Measurements from ENCODE around the gene SPNS1.
A peak's percentile ranks its signal among the peaks of the same experiment; 100 is the strongest.
"Not testable (repeated sequence)": the region's sequence is repeated elsewhere in the genome, so short reads cannot be mapped to it uniquely, and the experiment has no call there.

SPNS1 gene, protein sequence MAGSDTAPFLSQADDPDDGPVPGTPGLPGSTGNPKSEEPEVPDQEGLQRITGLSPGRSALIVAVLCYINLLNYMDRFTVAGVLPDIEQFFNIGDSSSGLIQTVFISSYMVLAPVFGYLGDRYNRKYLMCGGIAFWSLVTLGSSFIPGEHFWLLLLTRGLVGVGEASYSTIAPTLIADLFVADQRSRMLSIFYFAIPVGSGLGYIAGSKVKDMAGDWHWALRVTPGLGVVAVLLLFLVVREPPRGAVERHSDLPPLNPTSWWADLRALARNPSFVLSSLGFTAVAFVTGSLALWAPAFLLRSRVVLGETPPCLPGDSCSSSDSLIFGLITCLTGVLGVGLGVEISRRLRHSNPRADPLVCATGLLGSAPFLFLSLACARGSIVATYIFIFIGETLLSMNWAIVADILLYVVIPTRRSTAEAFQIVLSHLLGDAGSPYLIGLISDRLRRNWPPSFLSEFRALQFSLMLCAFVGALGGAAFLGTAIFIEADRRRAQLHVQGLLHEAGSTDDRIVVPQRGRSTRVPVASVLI

GRCh38 chr16:28974437-28975157, at the start of gene SPNS1:
Gene SPNS1 (plus strand): TSS chr16:28974778. CDS start chr16:28975152, 374 bp downstream.
- peak; percentile 93 for DNase-seq

DNA sequence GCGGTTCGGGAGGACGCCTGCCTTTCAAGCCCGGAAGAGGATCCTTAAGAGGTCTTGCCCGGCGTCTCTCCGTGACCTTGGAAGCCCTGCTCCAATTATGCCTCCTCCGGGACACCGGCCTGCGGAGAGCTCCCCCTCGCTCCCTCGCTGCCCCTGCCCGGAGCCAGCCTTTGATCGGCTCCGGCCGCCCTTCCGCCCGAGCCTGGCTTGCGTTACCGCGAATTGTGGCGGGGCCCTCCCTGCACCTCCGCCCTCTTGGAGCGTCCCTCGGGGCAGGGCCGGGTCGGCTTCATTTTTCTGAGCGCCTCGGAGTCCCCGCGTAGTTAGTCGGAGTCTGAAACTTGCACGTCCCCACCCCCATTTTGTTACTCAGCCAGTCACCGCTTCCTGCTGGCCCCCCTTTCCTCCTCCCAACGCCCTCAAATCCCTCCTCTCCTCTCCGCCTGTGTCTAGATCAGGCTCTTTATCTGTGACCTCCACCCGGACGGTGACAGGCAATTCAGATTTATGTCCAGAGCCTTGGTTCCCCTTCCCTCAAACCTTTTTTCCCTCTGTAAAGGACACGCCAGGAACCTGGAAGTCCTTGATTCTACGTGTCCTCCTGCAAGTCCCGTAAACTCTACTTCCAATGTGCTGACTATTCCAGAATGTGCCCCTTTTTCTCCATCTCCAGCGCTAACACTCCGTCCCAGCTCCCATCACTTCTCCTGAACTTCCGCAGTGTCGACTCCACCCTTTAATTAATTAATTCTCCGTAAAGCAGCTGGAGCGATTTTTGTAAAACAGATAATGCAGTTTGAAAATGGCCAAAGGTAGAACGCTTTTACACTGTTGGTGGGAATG, 49.0 kb upstream of the SPNS1 start:
- DNase-seq = peak; percentile 83

- not testable (repeated sequence) for DNase-seq
Observed at GRCh38 chr16:28926284-28926683, 48.3 kb upstream of the SPNS1 start.

GRCh38 chr16:28927815-28928214, 46.8 kb upstream of the SPNS1 start:
- DNase-seq = no peak

DNA sequence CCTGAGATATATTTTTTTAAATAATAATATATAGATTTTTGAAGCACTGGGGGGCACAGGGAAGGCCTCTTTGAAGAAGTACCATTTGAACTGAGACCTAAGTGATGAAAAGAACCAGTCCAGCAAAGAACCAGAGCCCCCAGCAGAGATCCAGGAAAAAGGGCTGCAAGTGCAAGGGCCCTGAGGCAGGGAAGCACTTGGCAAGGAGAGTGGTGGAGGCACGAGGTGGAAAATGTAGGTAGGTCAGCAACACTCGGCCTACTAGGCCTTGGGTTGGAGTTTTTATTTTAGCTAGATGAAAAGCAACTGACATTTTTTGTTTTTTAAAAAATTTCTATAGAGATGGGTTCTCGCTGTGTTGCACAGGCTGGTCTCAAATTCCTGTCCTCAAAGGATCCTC, 44.4 kb upstream of the SPNS1 start:
- DNase-seq = no peak

GRCh38 chr16:28930652-28931051, 43.9 kb upstream of the SPNS1 start:
- DNase-seq = peak; percentile 53

- DNase-seq = peak; percentile 25
Observed at GRCh38 chr16:28931801-28932225, 42.8 kb upstream of the SPNS1 start, which contains the start of gene CD19. Gene CD19 (plus strand): TSS chr16:28931971. CDS start chr16:28932001, 30 bp downstream.

DNA sequence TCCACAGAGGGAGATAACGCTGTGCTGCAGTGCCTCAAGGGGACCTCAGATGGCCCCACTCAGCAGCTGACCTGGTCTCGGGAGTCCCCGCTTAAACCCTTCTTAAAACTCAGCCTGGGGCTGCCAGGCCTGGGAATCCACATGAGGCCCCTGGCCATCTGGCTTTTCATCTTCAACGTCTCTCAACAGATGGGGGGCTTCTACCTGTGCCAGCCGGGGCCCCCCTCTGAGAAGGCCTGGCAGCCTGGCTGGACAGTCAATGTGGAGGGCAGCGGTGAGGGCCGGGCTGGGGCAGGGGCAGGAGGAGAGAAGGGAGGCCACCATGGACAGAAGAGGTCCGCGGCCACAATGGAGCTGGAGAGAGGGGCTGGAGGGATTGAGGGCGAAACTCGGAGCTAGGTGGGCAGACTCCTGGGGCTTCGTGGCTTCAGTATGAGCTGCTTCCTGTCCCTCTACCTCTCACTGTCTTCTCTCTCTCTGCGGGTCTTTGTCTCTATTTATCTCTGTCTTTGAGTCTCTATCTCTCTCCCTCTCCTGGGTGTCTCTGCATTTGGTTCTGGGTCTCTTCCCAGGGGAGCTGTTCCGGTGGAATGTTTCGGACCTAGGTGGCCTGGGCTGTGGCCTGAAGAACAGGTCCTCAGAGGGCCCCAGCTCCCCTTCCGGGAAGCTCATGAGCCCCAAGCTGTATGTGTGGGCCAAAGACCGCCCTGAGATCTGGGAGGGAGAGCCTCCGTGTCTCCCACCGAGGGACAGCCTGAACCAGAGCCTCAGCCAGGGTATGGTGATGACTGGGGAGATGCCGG, 42.0 kb upstream of the SPNS1 start:
- no peak for DNase-seq

DNA sequence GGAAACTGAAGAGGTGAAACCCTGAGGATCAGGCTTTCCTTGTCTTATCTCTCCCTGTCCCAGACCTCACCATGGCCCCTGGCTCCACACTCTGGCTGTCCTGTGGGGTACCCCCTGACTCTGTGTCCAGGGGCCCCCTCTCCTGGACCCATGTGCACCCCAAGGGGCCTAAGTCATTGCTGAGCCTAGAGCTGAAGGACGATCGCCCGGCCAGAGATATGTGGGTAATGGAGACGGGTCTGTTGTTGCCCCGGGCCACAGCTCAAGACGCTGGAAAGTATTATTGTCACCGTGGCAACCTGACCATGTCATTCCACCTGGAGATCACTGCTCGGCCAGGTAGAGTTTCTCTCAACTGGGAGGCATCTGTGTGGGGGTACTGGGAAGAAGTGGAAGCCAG, 41.4 kb upstream of the SPNS1 start:
- no peak for DNase-seq

DNA sequence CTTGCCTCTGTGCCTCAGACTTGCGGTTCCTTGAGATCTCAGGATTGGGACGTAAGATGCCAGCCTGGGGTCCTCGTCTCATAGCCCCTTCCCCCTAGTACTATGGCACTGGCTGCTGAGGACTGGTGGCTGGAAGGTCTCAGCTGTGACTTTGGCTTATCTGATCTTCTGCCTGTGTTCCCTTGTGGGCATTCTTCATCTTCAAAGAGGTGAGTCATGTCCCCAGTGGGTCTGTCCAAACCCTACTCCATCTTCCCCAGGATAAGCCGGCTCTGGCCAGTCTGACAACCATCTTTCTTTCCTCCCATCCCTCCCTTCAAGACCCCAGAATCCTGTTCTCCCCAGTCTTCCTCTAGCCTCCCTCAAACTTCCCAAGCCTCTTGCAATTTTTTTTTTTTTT, 39.2 kb upstream of the SPNS1 start:
- DNase-seq = no peak

GRCh38 chr16:28935924-28936783, 38.4 kb upstream of the SPNS1 start:
- peak; percentile 88 for DNase-seq

- no peak for DNase-seq
Observed at GRCh38 chr16:28936784-28937155, 37.8 kb upstream of the SPNS1 start.

- no peak for DNase-seq
Observed at GRCh38 chr16:28937222-28937876, 37.2 kb upstream of the SPNS1 start.

DNA sequence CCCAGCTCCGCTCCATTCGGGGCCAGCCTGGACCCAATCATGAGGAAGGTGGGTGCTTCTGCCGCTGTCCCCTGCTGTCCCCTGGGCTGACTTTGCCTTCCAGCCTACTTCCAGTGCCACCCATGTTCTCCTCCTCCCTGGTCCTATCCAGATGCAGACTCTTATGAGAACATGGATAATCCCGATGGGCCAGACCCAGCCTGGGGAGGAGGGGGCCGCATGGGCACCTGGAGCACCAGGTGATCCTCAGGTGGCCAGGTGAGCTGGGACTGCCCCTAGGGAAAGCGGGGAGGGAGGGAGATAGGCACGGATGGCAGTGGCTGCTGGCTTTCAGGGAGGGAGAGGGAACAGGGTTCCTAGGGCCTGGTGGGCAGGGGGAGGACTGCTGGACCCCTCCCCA, 35.9 kb upstream of the SPNS1 start:
- no peak for DNase-seq

- DNase-seq = not testable (repeated sequence)
Observed at GRCh38 chr16:28939825-28940224, 34.8 kb upstream of the SPNS1 start.

DNA sequence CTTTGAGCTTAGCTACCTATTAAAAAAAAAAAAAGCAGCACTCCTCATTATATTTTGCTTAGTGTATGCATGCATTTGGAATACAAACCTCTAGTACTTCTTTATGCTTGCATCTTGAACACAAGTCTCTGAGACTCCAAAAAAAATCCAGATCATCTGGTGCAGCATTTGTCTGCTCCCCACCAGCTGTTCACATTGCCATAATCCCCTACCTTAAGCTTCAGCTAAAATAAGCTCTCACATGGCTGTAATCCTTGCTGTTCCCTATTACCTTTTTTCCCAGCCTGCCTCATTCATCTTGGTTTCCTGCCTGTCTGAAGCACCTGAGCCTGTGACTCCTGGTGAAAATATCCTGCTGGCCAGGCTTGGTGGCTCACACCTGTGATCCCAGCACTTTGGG, 31.3 kb upstream of the SPNS1 start:
- DNase-seq = no peak

GRCh38 chr16:28946681-28947080, 27.9 kb upstream of the SPNS1 start:
- no peak for DNase-seq

DNA sequence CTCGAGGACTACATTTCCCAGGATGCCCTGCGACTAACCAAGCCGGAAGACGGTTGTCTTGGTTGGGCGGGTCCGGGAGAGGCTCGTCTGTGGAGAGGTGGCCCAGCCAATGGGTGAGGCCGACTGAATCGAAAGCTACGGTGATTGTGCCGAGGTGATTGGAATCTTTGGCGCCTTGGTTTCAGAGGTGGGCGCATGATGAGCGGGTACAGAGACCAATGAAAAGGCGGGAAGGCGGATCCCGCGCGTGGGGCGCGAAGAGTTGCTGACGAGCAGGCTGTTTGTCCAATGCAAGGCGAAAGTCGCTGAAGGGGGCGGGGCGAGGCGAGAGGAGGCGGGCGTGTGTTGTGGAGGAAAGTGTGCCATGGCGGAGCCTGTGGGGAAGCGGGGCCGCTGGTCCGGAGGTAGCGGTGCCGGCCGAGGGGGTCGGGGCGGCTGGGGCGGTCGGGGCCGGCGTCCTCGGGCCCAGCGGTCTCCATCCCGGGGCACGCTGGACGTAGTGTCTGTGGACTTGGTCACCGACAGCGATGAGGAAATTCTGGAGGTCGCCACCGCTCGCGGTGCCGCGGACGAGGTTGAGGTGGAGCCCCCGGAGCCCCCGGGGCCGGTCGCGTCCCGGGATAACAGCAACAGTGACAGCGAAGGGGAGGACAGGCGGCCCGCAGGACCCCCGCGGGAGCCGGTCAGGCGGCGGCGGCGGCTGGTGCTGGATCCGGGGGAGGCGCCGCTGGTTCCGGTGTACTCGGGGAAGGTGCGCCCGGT, 23.7 kb upstream of the SPNS1 start, which contains the start of gene NFATC2IP:
TSS of gene NFATC2IP (plus strand) at position 290 of the 762 bp plus-strand sequence. CDS start at position 365, 75 bp downstream.
- DNase-seq = peak; percentile 100

DNA sequence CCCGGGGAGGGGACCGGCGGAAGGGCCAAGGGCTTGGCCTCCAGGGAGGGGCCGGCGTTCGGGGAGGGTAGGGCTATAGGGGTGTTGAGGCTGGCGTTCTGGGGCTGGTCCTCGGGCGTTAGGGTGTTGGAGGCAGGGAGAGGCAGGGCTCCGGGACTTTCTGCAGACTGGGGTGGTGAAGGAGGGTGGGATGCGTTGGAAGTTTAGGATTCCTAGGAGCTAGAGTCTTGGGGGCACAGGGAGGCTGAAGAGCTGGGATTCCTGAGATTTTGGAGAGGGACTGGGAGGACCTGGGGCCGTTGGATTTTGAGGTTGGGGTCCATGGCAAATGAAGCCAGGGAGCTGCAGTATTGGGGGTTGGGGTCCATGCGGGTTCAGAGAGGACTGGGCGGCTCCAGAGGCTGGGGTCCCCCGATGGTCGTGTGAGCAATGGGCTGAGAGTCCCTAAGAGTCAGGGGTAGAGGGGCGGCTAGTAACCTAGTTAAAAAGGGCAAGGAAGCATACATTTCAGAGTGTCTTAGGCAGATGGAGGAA, 23.1 kb upstream of the SPNS1 start:
- no peak for DNase-seq

Measured in CD4-positive, alpha-beta T cell treated with Interferon gamma for 1 hour (primary cell).